Gastrocnemius medialis (tissue), 4 donors: ENCODE data around the gene SHTN1.

ENCODE experiments used
- CTCF ChIP-seq, 5 experiments: fragments of 450-650 bp in 3 of 5; fragments of 200-600 bp in 2 of 5; sonication (generic) in 2 of 5; IDR thresholded peaks in 4 of 5; conservative IDR thresholded peaks in 1 of 5; 1 replicate in 4 of 5; 2 replicates in 1 of 5; pipeline ENCODE4 v1.5.1; 2016 to 2019; ENCODE audit warnings: antibody characterized with exemption in 5 of 5, mild to moderate bottlenecking in 3 of 5, moderate library complexity in 3 of 5
- POLR2A ChIP-seq, 2 donors: fragments of 450-650 bp; IDR thresholded peaks; one replicate each; pipeline ENCODE4 v1.6.1; 2017; ENCODE audit warnings: antibody characterized with exemption in 2 of 2, mild to moderate bottlenecking in 2 of 2, moderate library complexity in 2 of 2

DNA sequence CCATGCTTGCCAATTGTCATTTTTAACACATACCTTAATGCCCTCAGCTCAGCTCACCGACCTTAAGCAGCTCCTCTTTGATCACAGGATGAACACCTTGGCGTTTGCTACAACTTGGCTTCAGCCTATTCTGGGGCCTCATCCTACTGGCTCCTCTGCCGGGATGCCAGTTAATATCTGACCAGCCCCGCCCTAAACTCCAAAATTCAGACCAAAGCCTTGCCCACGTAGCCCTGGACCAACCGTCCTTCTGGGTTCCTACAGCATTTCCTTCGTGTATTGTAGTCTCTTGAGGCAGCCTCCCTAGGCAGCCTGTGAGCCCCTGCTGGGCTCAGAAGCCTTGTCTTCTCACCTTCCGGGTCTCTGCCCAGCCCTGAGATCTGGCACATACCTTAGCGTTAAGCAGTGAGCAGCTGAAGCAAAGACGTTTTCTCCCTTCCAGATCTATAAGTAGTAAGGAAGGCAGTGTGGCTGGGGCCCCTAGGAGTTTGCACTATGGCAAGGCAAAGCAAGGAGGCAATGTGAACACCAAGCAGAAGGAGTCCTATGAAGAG is 154.9 kb downstream of the SHTN1 start:
- TF ChIP-seq CTCF (IDR thresholded peaks at IDR 0.05 in 4 of 5, conservative IDR thresholded peaks at IDR 0.05 in 1 of 5) (no peak), POLR2A (IDR thresholded peaks at IDR 0.05) (no peak)
